Activated CD8-positive, alpha-beta T cell treated with anti-CD3 and anti-CD28 coated beads, Interleukin-2, amount 10 ng/mL, durations not matched to agents 7 days and 5 days (primary cell): ENCODE results near the gene ADAMTSL4. TPM values are rescaled to one million over a fixed set of nuclear protein-coding genes. Genes with fewer than 3 reads are reported as not detected.
"Not testable (repeated sequence)": the region's sequence is repeated elsewhere in the genome, so short reads cannot be mapped to it uniquely, and the experiment has no call there.

Source experiments
- ATAC-seq: fragments of 150-1000 bp; cut with Tn5 transposase; one replicate; pipeline ENCODE4 v1.10.0; 2021; ENCODE audit warnings: moderate library complexity
- CTCF ChIA-PET: fragments of 350-600 bp; sonication (Branson Sonifier 250); formaldehyde crosslinking; loops from one replicate; lab custom pipeline; 2021; ENCODE audit warnings: antibody characterized with exemption; lab: Charles Lee
- POLR2A ChIA-PET: fragments of 350-600 bp; sonication (Branson Sonifier 250); formaldehyde crosslinking; loops from one replicate; lab custom pipeline; 2021; ENCODE audit warnings: antibody characterized with exemption; lab: Charles Lee
- DNase-seq: peaks from one replicate; pipeline ENCODE4 v3.0.0-alpha.2; 2020
- H3K27ac Mint-ChIP-seq: one replicate; pipeline ENCODE4 v1.8.0; 2021; ENCODE audit warnings: mild to moderate bottlenecking, mixed read lengths
- H3K27me3 Mint-ChIP-seq: one replicate; pipeline ENCODE4 v1.8.0; 2021; ENCODE audit warnings: low read depth, mixed read lengths
- H3K36me3 Mint-ChIP-seq: one replicate; pipeline ENCODE4 v1.8.0; 2021; ENCODE audit warnings: low read depth, mixed read lengths
- H3K4me1 Mint-ChIP-seq: one replicate; pipeline ENCODE4 v1.8.0; 2021; ENCODE audit warnings: low read depth, mixed read lengths
- H3K4me3 Mint-ChIP-seq: one replicate; pipeline ENCODE4 v1.8.0; 2021; ENCODE audit warnings: mild to moderate bottlenecking, mixed read lengths
- H3K9me3 Mint-ChIP-seq: one replicate; pipeline ENCODE4 v1.8.0; 2022; ENCODE audit warnings: mixed read lengths; ENCODE audit not compliant: insufficient read depth
- total RNA-seq, 2 experiments: library from RNA; stranded (reverse); gene quantifications; one replicate each; pipeline ENCODE4 v1.2.3, GENCODE V29; 2021

Gene ADAMTSL4
- total RNA-seq, 2 experiments from 2014 or later, result not detected

- no peaks in the 10 kb centered on the region for H3K27me3 Mint-ChIP-seq
- DNase-seq, result peak; percentile 67
- H3K9me3 Mint-ChIP-seq, result no peaks in the 10 kb centered on the region
- peaks cover 58% of the 10 kb centered on the region for H3K36me3 Mint-ChIP-seq
- ChIA-PET CTCF (interaction anchor here (0.6 to 13.3 kb wide), 9 partner anchors 14 to 425 kb away, joined by 3 to 412 read pairs (median 6); partner anchors contain the start of gene ENSA), POLR2A (interaction anchor here (0.6 to 19.3 kb wide), 20 partner anchors 11 to 692 kb away, joined by 3 to 1108 read pairs (median 10); partner anchors contain the start of genes ENSA, GOLPH3L, MINDY1 and RPRD2)
- peaks cover 44% of the 10 kb centered on the region for H3K4me1 Mint-ChIP-seq
- peak overlapping the region; percentile 97 for H3K4me3 Mint-ChIP-seq
- ATAC-seq, result peak; percentile 14
- H3K27ac Mint-ChIP-seq, result peak overlapping the region; percentile 94
Measured at GRCh38 chr1:150578272-150579109, 29.3 kb downstream of the ADAMTSL4 start.

GRCh38 chr1:150579110-150579944 lies 30.1 kb downstream of the ADAMTSL4 start, which contains the start of gene MCL1:
MCL1 (minus strand) TSS chr1:150579610; CDS start chr1:150579530, 80 bp downstream.
- POLR2A ChIA-PET, result interaction anchor here (0.5 to 19.3 kb wide), 25 partner anchors 10 to 693 kb away, joined by 3 to 1108 read pairs (median 6); partner anchors contain the start of genes ANP32E, ENSA, GOLPH3L and MINDY1
- ATAC-seq (peak; percentile 75), DNase-seq (peak; percentile 94)
- CTCF ChIA-PET, result interaction anchor here (0.7 to 13.3 kb wide), 12 partner anchors 10 to 118 kb away, joined by 3 to 412 read pairs (median 4); partner anchors contain the start of genes ENSA, FALEC and GOLPH3L
- Mint-ChIP-seq H3K4me1 (peaks cover 38% of the 10 kb centered on the region), H3K9me3 (no peaks in the 10 kb centered on the region), H3K4me3 (peak within 1 kb of the TSS; percentile 97), H3K27ac (peak within 1 kb of the TSS; percentile 98), H3K36me3 (peaks cover 51% of the 10 kb centered on the region), H3K27me3 (no peaks in the 10 kb centered on the region)

- Mint-ChIP-seq H3K36me3 (peaks cover 44% of the 10 kb centered on the region), H3K27ac (peak overlapping the region; percentile 92), H3K27me3 (no peaks in the 10 kb centered on the region), H3K9me3 (no peaks in the 10 kb centered on the region), H3K4me1 (peaks cover 30% of the 10 kb centered on the region), H3K4me3 (peak overlapping the region; percentile 97)
- no peak for DNase-seq
- CTCF ChIA-PET, result interaction anchor here (0.7 to 13.3 kb wide), 12 partner anchors 10 to 117 kb away, joined by 3 to 412 read pairs (median 4); partner anchors contain the start of genes ENSA, FALEC and GOLPH3L
- POLR2A ChIA-PET, result interaction anchor here (0.5 to 19.3 kb wide), 17 partner anchors 9 to 426 kb away, joined by 3 to 1108 read pairs (median 12); partner anchors contain the start of genes ANP32E, ENSA, GOLPH3L and MINDY1
- ATAC-seq, result no peak
Measured at GRCh38 chr1:150579945-150580642, 30.9 kb downstream of the ADAMTSL4 start.

GRCh38 chr1:150580966-150581365 lies 31.8 kb downstream of the ADAMTSL4 start:
- POLR2A ChIA-PET, result interaction anchor here (0.8 to 19.3 kb wide), 6 partner anchors 8 to 48 kb away, joined by 3 to 1108 read pairs (median 14); partner anchors contain the start of gene ENSA
- DNase-seq, H3K9me3 Mint-ChIP-seq, H3K27me3 Mint-ChIP-seq, ATAC-seq: not testable (repeated sequence)
- Mint-ChIP-seq H3K4me1 (peaks cover 24% of the 10 kb centered on the region), H3K36me3 (peaks cover 40% of the 10 kb centered on the region), H3K27ac (peak overlapping the region; percentile 92), H3K4me3 (peak overlapping the region; percentile 97)
- CTCF ChIA-PET, result interaction anchor here (2.9 to 13.3 kb wide), 3 partner anchors 16 to 41 kb away, joined by 20 to 412 read pairs (median 21); no protein-coding TSS in a partner anchor

- not testable (repeated sequence) for H3K27ac Mint-ChIP-seq, H3K27me3 Mint-ChIP-seq, H3K9me3 Mint-ChIP-seq, ATAC-seq, H3K4me3 Mint-ChIP-seq, DNase-seq
- CTCF ChIA-PET, result interaction anchor here (2.9 to 13.3 kb wide), 3 partner anchors 17 to 40 kb away, joined by 20 to 412 read pairs (median 21); no protein-coding TSS in a partner anchor
- POLR2A ChIA-PET, result interaction anchor here (0.8 to 19.3 kb wide), 4 partner anchors 12 to 48 kb away, joined by 3 to 1108 read pairs (median 115); partner anchors contain the start of gene ENSA
- peaks cover 35% of the 10 kb centered on the region for H3K36me3 Mint-ChIP-seq
- peaks cover 20% of the 10 kb centered on the region for H3K4me1 Mint-ChIP-seq
Measured at GRCh38 chr1:150581437-150581836, 32.2 kb downstream of the ADAMTSL4 start.

GRCh38 chr1:150581962-150582361 lies 32.8 kb downstream of the ADAMTSL4 start:
- Mint-ChIP-seq H3K36me3 (peaks cover 31% of the 10 kb centered on the region), H3K4me1 (peaks cover 20% of the 10 kb centered on the region)
- ChIA-PET CTCF (interaction anchor here (13.3 kb wide), 1 partner anchor 17 kb away, joined by 412 read pairs; no protein-coding TSS in a partner anchor), POLR2A (interaction anchor here (1.8 to 19.3 kb wide), 2 partner anchors 18 to 47 kb away, joined by 6 to 1108 read pairs; partner anchors contain the start of gene ENSA)
- not testable (repeated sequence) for H3K9me3 Mint-ChIP-seq, H3K4me3 Mint-ChIP-seq, H3K27ac Mint-ChIP-seq, ATAC-seq, H3K27me3 Mint-ChIP-seq, DNase-seq

- peaks cover 20% of the 10 kb centered on the region for H3K4me1 Mint-ChIP-seq
- H3K9me3 Mint-ChIP-seq, result no peaks in the 10 kb centered on the region
- ATAC-seq (no peak), DNase-seq (no peak)
- no peak overlapping the region for H3K27ac Mint-ChIP-seq
- no peak overlapping the region for H3K4me3 Mint-ChIP-seq
- H3K36me3 Mint-ChIP-seq, result peaks cover 27% of the 10 kb centered on the region
- CTCF ChIA-PET, result interaction anchor here (13.3 kb wide), 1 partner anchor 17 kb away, joined by 412 read pairs; no protein-coding TSS in a partner anchor
- no peaks in the 10 kb centered on the region for H3K27me3 Mint-ChIP-seq
- POLR2A ChIA-PET, result interaction anchor here (1.8 to 19.3 kb wide), 2 partner anchors 19 to 47 kb away, joined by 6 to 1108 read pairs; partner anchors contain the start of gene ENSA
Measured at GRCh38 chr1:150582371-150582770, 33.2 kb downstream of the ADAMTSL4 start.

- Mint-ChIP-seq H3K27me3 (no peaks in the 10 kb centered on the region), H3K9me3 (no peaks in the 10 kb centered on the region), H3K4me3 (no peak overlapping the region), H3K4me1 (peaks cover 4% of the 10 kb centered on the region), H3K36me3 (peaks cover 9% of the 10 kb centered on the region), H3K27ac (no peak overlapping the region)
- no peak for ATAC-seq
- ChIA-PET CTCF (interaction anchor here (1.7 kb wide), 1 partner anchor 23 kb away, joined by 4 read pairs; no protein-coding TSS in a partner anchor), POLR2A (no interaction called here)
- no peak for DNase-seq
Measured at GRCh38 chr1:150596095-150596892, 47.1 kb downstream of the ADAMTSL4 start.

- CTCF ChIA-PET, result interaction anchor here (1.7 kb wide), 2 partner anchors 22 to 32 kb away, joined by 3 to 4 read pairs; partner anchors contain the start of gene ENSA
- Mint-ChIP-seq H3K9me3 (no peaks in the 10 kb centered on the region), H3K4me3 (no peak overlapping the region), H3K36me3 (peaks cover 9% of the 10 kb centered on the region), H3K27ac (no peak overlapping the region), H3K27me3 (no peaks in the 10 kb centered on the region), H3K4me1 (peaks cover 4% of the 10 kb centered on the region)
- no peak for ATAC-seq
- POLR2A ChIA-PET, result no interaction called here
- DNase-seq, result no peak
Measured at GRCh38 chr1:150596976-150597375, 47.8 kb downstream of the ADAMTSL4 start.
